Uterus (tissue), 4 donors: ENCODE data around the gene DENND5B. TPM values are rescaled to one million over a fixed set of nuclear protein-coding genes. Genes with fewer than 3 reads are reported as not detected.

Experiments
- DNase-seq, 2 donors: peaks; one replicate each; pipeline ENCODE4 v3.0.0-alpha.2; 2019 to 2020
- H3K27ac ChIP-seq, 2 donors: fragments of 200-600 bp; sonication (generic); 1 replicate in 1 of 2; 2 replicates in 1 of 2; pipeline ENCODE4 v1.5.1; 2016 to 2018
- H3K27me3 ChIP-seq, 2 donors: fragments of 200-600 bp; sonication (generic); one replicate each; pipeline ENCODE4 v1.5.1; 2018 to 2019; ENCODE audit warnings: control low read depth in 1 of 2
- H3K36me3 ChIP-seq, 2 donors: fragments of 200-600 bp; sonication (generic); one replicate each; pipeline ENCODE4 v1.5.1; 2019; ENCODE audit warnings: control low read depth in 1 of 2
- H3K4me1 ChIP-seq, 2 donors: fragments of 200-600 bp; sonication (generic); one replicate each; pipeline ENCODE4 v1.5.1; 2018 to 2019; ENCODE audit warnings: control low read depth in 1 of 2
- H3K4me3 ChIP-seq, 2 donors: fragments of 200-600 bp; sonication (generic); 1 replicate in 1 of 2; 2 replicates in 1 of 2; pipeline ENCODE4 v1.5.1; 2018 to 2019; ENCODE audit warnings: mild to moderate bottlenecking in 1 of 2
- H3K9me3 ChIP-seq, 2 donors: fragments of 200-600 bp; sonication (generic); one replicate each; pipeline ENCODE4 v1.5.1; 2019; ENCODE audit warnings: control low read depth in 1 of 2
- POLR2A ChIP-seq, 2 donors: fragments of 450-650 bp; IDR thresholded peaks; one replicate each; pipeline ENCODE4 v1.6.1; 2016; ENCODE audit warnings: antibody characterized with exemption in 2 of 2, mild to moderate bottlenecking in 1 of 2, moderate library complexity in 1 of 2
- intact Hi-C: fragments of 100-400 bp; cut with DNase I; formaldehyde crosslinking; loops from one replicate; pipeline ENCODE4 v1.15.1; 2023; ENCODE audit warnings: low total_unique reads
- total RNA-seq, 4 donors: library from RNA; depleted of rRNA in 3 of 4; stranded (reverse); fragments of >200 nt in 3 of 4; gene quantifications; one replicate each; pipeline versions ENCODE4 v1.1.0 to v1.2.4, GENCODE V29; 2014 to 2023
- TF ChIP-seq, protein P1 (sequence below), 4 experiments: fragments of 200-600 bp in 2 of 4; fragments of 450-650 bp in 2 of 4; sonication (generic) in 2 of 4; IDR thresholded peaks; one replicate each; pipeline ENCODE4 v1.5.1; 2016 to 2019; ENCODE audit warnings: antibody characterized with exemption in 4 of 4, mild to moderate bottlenecking in 2 of 4, moderate library complexity in 1 of 4
- donor health status: DM: yes; HTN: yes; CAD: no.

The DENND5B gene
- total RNA-seq, 4 donors from 2014 or later = 14.4 to 37.0 (median 26.5) TPM

DNA sequence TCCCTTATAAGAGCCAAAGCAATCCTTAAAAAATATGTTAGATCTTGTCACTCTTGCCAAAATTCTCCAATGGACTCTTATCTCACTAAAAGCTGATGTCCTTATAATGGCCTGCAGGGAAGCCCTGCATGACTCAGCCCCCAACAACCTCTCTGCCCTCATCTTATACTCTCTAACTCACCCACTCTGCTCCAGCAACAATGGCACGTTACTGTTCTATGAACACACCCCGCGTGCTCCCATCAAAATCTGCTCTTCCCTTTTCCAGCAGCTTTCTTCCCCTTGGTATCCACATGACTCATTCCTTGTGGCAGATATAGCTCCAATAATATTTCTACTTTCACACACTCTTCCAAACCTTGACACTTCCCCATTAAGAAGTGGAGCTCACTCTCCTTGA is 108.1 kb downstream of the DENND5B start:
- Histone ChIP-seq H3K9me3 (no peaks in the 10 kb centered on the region), H3K4me1 (no peaks in the 10 kb centered on the region), H3K27me3 (no peaks in the 10 kb centered on the region), H3K27ac (no peak overlapping the region), H3K36me3 (no peaks in the 10 kb centered on the region), H3K4me3 (no peak overlapping the region)
- no peak for TF ChIP-seq POLR2A (IDR thresholded peaks at IDR 0.05)
- TF ChIP-seq, protein P1, sequence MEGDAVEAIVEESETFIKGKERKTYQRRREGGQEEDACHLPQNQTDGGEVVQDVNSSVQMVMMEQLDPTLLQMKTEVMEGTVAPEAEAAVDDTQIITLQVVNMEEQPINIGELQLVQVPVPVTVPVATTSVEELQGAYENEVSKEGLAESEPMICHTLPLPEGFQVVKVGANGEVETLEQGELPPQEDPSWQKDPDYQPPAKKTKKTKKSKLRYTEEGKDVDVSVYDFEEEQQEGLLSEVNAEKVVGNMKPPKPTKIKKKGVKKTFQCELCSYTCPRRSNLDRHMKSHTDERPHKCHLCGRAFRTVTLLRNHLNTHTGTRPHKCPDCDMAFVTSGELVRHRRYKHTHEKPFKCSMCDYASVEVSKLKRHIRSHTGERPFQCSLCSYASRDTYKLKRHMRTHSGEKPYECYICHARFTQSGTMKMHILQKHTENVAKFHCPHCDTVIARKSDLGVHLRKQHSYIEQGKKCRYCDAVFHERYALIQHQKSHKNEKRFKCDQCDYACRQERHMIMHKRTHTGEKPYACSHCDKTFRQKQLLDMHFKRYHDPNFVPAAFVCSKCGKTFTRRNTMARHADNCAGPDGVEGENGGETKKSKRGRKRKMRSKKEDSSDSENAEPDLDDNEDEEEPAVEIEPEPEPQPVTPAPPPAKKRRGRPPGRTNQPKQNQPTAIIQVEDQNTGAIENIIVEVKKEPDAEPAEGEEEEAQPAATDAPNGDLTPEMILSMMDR (IDR thresholded peaks at IDR 0.05) = no peak
- DNase-seq = no peak
- intact Hi-C loops = loop anchor here (2.0 kb wide), 1 partner anchor 50 kb away; no protein-coding TSS in a partner anchor

DNA sequence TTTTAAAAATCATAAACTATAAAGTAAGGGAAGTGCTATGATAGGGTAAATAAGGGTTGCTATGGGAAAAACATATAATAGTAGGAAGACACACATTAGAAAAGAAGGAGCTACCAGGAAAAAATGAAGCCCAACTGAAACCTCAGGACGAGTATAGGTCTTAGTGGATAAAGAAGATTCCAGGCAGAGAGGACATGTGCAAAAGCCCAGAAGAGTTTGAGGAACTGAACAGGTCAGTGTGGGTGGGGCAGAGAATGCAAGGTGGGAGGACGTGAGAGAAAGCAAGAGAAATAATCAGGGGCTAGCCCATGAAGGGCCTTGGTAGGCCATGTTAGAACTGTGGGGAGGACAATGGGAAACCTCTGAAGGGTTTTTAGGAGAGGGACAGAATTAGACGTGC is 109.5 kb downstream of the DENND5B start:
- TF ChIP-seq, protein P1 (IDR thresholded peaks at IDR 0.05) = no peak
- no peak for TF ChIP-seq POLR2A (IDR thresholded peaks at IDR 0.05)
- Histone ChIP-seq H3K36me3 (no peaks in the 10 kb centered on the region), H3K4me3 (no peak overlapping the region), H3K27ac (no peak overlapping the region), H3K27me3 (no peaks in the 10 kb centered on the region), H3K4me1 (no peaks in the 10 kb centered on the region), H3K9me3 (no peaks in the 10 kb centered on the region)
- intact Hi-C loops = no loop called here
- DNase-seq = no peak

DNA sequence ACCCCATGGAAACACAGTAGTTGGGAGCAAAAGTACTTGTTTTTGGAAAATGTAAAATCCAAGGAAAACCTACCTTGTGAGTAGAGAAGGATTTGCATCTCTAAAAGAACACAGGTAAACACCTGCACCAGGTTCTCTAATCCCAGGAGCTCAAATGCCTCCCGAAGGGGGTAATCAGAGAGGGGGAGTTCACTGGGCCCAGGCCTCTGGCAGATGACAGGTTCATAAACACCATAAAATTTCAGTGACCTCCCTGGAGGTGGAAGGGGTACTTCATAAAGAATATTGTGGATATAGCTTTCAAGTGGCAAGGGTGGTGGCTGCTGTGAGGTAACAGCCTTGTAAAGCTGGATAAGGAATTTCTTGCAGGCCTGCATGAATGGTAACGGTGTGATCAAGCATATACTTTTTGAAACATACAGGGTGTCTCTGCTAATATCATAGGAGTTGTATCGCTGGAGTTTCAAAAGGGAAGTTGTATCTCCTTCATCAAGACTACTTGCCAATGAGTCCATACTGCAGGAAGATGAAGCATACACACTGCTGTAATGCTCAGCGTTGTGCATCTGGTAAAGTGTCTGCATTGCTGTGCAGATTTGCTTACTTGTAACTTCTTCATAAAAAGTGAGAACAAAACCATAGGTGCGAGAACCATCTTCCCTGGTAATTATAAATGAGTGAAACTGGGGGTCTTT is 111.3 kb downstream of the DENND5B start:
- no peaks in the 10 kb centered on the region for H3K27me3 ChIP-seq
- no peak overlapping the region for H3K27ac ChIP-seq
- H3K36me3 ChIP-seq = no peaks in the 10 kb centered on the region
- H3K4me1 ChIP-seq = no peaks in the 10 kb centered on the region
- no peak for TF ChIP-seq POLR2A (IDR thresholded peaks at IDR 0.05)
- TF ChIP-seq, protein P1 (IDR thresholded peaks at IDR 0.05) = no peak
- no peaks in the 10 kb centered on the region for H3K9me3 ChIP-seq
- DNase-seq = no peak
- intact Hi-C loops = no loop called here
- no peak overlapping the region for H3K4me3 ChIP-seq

DNA sequence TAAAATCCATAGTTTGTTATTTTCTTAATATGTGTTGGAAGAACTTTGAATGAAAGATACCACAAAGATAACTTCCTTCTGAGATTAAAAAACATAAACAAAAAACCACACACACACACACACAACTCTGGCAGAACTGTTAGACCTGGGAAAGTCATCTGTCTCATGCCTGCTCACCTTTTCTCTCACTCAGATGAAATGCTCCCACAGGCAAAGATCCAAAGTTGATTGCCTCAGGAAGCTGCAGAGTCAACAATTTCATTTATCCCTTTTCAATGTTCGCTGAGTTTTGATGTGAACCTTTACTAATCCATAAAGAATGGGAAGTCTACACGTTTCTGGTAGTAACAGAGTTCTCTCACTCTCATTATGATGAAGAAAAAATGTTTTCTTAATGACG is 112.0 kb downstream of the DENND5B start:
- DNase-seq = no peak
- no peaks in the 10 kb centered on the region for H3K27me3 ChIP-seq

DNA sequence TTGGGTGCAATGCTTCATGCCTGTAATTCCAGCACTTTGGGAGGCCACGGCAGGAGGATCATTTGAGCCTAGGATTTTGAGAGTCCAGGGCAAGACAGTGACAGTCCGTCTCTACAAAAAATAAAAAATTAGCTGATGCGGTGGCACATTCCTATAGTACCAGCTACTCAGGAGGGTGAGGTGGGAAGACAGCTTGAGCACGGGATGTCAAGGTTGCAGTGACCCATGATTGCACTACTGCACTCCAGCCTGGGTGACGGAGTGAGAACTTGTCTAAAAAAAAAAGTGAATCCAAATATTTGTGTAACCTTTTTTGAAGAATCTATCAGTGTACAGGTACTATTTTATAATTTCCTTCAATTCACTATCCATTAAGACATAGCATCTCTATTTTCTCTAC is 112.5 kb downstream of the DENND5B start:
- H3K4me1 ChIP-seq = no peaks in the 10 kb centered on the region
- DNase-seq = no peak
- H3K36me3 ChIP-seq = no peaks in the 10 kb centered on the region
- H3K4me3 ChIP-seq = no peak overlapping the region
- no peaks in the 10 kb centered on the region for H3K9me3 ChIP-seq
- intact Hi-C loops = no loop called here
- H3K27me3 ChIP-seq = no peaks in the 10 kb centered on the region
- H3K27ac ChIP-seq = no peak overlapping the region
- TF ChIP-seq, protein P1 (IDR thresholded peaks at IDR 0.05) = no peak
- no peak for TF ChIP-seq POLR2A (IDR thresholded peaks at IDR 0.05)

More for the DNA sequence above, 112.0 kb downstream of the DENND5B start:
- Histone ChIP-seq H3K36me3 (no peaks in the 10 kb centered on the region), H3K9me3 (no peaks in the 10 kb centered on the region), H3K27ac (no peak overlapping the region), H3K4me1 (no peaks in the 10 kb centered on the region), H3K4me3 (no peak overlapping the region)
- TF ChIP-seq, protein P1 (IDR thresholded peaks at IDR 0.05) = no peak
- no peak for TF ChIP-seq POLR2A (IDR thresholded peaks at IDR 0.05)
- intact Hi-C loops = no loop called here
